Adrenal gland (tissue), 5 donors: ENCODE results near the gene MAN2B2.

Experiments used
- POLR2A ChIP-seq, 2 donors: fragments of 450-650 bp; IDR thresholded peaks; one replicate each; pipeline ENCODE4 v1.6.1; 2017; ENCODE audit warnings: antibody characterized with exemption in 2 of 2, mild to moderate bottlenecking in 2 of 2, moderate library complexity in 1 of 2
- TF ChIP-seq, protein P1 (sequence below), 6 experiments: fragments of 450-650 bp in 4 of 6; fragments of 200-600 bp in 2 of 6; sonication (generic) in 1 of 6; IDR thresholded peaks; 1 replicate in 5 of 6; 2 replicates in 1 of 6; pipeline versions ENCODE4 v1.5.1 to v1.8.0; 2016 to 2021; ENCODE audit warnings: antibody characterized with exemption in 6 of 6, mild to moderate bottlenecking in 2 of 6, moderate library complexity in 1 of 6
- donor health status: DM: no; HTN: no; CAD: no.

DNA sequence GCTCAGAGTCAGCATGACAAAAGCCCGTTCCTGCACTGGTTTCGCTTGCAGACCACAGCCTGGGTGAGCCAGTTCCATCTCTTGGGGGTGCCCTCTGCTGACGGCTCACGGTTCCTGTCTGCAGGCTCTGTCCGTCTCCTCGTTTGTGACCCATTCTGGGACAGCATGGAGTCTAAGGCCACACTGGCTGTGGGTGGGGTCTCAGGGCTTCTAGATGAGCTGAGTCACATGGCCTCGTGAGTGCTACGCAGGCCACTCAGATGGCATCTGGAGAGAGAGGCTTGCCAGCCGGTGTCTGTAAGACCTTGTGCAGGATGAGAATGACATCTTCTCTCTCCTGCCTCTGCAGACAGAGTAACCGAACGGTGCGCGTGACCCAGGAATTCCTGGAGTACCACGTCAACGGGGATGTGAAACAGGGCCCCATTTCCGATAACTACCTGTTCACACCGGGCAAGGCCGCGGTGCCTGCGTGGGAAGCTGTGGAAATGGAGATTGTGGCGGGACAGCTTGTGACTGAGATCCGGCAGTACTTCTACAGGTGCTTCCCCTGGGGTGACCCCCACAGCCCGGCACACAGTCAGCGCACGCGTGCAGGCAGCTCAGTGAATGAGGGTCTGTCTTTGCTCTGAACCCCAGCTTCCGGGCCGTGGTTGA, 33.9 kb downstream of the MAN2B2 start:
- peak in 1 of 2 donors; percentile 50 for TF ChIP-seq POLR2A (IDR thresholded peaks at IDR 0.05)
- TF ChIP-seq, protein P1, sequence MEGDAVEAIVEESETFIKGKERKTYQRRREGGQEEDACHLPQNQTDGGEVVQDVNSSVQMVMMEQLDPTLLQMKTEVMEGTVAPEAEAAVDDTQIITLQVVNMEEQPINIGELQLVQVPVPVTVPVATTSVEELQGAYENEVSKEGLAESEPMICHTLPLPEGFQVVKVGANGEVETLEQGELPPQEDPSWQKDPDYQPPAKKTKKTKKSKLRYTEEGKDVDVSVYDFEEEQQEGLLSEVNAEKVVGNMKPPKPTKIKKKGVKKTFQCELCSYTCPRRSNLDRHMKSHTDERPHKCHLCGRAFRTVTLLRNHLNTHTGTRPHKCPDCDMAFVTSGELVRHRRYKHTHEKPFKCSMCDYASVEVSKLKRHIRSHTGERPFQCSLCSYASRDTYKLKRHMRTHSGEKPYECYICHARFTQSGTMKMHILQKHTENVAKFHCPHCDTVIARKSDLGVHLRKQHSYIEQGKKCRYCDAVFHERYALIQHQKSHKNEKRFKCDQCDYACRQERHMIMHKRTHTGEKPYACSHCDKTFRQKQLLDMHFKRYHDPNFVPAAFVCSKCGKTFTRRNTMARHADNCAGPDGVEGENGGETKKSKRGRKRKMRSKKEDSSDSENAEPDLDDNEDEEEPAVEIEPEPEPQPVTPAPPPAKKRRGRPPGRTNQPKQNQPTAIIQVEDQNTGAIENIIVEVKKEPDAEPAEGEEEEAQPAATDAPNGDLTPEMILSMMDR (IDR thresholded peaks at IDR 0.05): no peak
